ENCODE results near the gene OGT.

- TF ChIP-seq CTCF (IDR thresholded peaks at IDR 0.05): no peak
- no peak for TF ChIP-seq POLR2AphosphoS5 (IDR thresholded peaks at IDR 0.05; ENCODE audit: low read depth, low read length)
- no peak for TF ChIP-seq TCF7L2 (IDR thresholded peaks at IDR 0.05; ENCODE audit: low read depth, low read length)
- no peak for TF ChIP-seq SIN3A (IDR thresholded peaks at IDR 0.05; ENCODE audit: borderline replicate concordance, insufficient read depth, low read depth, low read length)
Measured at GRCh38 chrX:71532078-71532752, 689 bp upstream of the OGT start.

All from Panc1 (cell line).